Stomach (tissue), 4 donors: ENCODE results near the gene DLG2.

Experiments used
- CTCF ChIP-seq, 7 experiments: fragments of 450-650 bp in 4 of 7; fragments of 200-600 bp in 3 of 7; sonication (generic) in 3 of 7; IDR thresholded peaks; one replicate each; pipeline ENCODE4 v1.5.1; 2016 to 2019; ENCODE audit warnings: antibody characterized with exemption in 7 of 7, control low read depth in 2 of 7, mild to moderate bottlenecking in 1 of 7
- EP300 ChIP-seq: sonication (generic); formaldehyde crosslinking; IDR thresholded peaks from one replicate; pipeline ENCODE4 v1.6.1; 2017; ENCODE audit warnings: antibody characterized with exemption
- POLR2A ChIP-seq, 4 donors: fragments of 450-650 bp; IDR thresholded peaks; one replicate each; pipeline ENCODE4 v1.6.1; 2016; ENCODE audit warnings: antibody characterized with exemption in 4 of 4, control low read depth in 2 of 4, mild to moderate bottlenecking in 1 of 4, moderate library complexity in 1 of 4
- POLR2AphosphoS5 ChIP-seq, 3 donors: sonication (generic); formaldehyde crosslinking; IDR thresholded peaks; one replicate each; pipeline ENCODE4 v1.6.1; 2016; ENCODE audit warnings: antibody characterized with exemption in 3 of 3

GRCh38 chr11:84866922-84867321 is 760.2 kb downstream of the DLG2 start:
- no peak for TF ChIP-seq CTCF (IDR thresholded peaks at IDR 0.05)
- TF ChIP-seq POLR2A (IDR thresholded peaks at IDR 0.05): no peak
- no peak for TF ChIP-seq EP300
- TF ChIP-seq POLR2AphosphoS5 (IDR thresholded peaks at IDR 0.05): no peak
